ENCODE data around the gene CLSTN2.
A peak's percentile ranks its signal among the peaks of the same experiment; 100 is the strongest.

Gene CLSTN2

DNA sequence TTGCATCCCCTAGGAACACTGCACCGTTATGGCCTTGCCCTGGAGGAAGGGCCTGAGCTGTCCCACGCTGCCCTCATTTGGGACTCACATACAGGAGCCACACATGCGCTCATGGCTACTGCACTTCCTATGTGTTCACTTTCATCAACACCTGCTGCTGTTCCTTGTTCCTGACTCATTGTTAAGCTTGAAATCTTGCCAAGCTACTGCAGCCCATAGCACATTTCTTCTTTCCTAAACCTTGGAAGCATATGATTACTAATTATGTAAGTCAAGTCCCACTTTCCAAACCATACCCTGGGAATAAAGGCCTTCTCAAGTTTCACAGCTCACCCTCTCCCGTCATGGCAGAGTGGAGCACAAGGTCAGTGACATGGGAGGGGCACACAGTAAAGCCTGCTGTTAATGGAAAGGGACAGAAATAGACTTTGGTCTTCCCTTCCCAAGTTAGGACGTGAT lies 307.9 kb downstream of the CLSTN2 start:
- DNase-seq (ENCODE audit: low spot score): no peak

DNA sequence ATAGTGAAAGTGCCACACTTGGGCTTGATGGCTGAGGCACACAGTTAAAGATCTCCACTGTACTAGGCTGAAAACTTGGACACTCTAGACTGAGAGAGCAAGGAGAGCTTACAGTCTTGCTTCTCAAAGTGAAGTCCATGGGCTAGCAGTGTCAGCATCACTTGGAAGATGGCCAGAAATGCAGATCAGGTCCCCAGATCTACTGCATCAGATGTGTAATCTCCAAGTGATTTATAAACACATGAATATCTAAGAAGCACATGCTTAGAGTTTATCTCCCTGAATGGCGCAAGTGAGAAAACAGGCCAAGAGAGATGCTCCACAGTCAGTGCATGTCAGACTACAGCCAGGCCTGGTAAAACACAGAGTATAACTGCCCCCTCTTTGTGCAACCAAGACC lies 308.6 kb downstream of the CLSTN2 start:
- DNase-seq (ENCODE audit: low spot score): no peak

DNA sequence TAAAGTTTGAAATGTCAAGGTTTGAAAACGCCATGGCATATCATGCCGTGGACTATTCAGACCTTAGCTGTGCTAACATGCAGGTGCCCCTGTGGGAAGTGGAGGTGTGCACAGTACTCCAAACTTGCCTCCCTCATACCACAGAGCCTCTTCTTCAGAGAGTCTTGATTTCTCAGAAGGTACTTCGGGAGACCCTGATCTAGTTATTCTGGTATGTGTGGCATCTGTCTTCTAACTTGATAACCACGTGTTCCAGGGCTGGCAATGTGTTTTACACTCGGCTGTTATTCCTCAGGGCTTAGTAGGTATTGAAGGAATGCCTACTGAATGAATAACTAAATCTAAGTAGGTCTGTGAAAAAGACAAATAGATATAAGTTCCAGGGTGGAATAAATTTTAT lies 309.9 kb downstream of the CLSTN2 start:
- peak; percentile 9 for DNase-seq (ENCODE audit: low spot score)

GRCh38 chr3:140246578-140246977 lies 311.6 kb downstream of the CLSTN2 start:
- no peak for DNase-seq (ENCODE audit: low spot score)

- peak; percentile 34 for DNase-seq (ENCODE audit: low spot score)
These were observed 312.8 kb downstream of the CLSTN2 start for GRCh38 chr3:140247775-140248174.

GRCh38 chr3:140249188-140249587 lies 314.2 kb downstream of the CLSTN2 start:
- no peak for DNase-seq (ENCODE audit: low spot score)

GRCh38 chr3:140250010-140250855 lies 315.2 kb downstream of the CLSTN2 start:
- no peak for DNase-seq (ENCODE audit: low spot score)

DNA sequence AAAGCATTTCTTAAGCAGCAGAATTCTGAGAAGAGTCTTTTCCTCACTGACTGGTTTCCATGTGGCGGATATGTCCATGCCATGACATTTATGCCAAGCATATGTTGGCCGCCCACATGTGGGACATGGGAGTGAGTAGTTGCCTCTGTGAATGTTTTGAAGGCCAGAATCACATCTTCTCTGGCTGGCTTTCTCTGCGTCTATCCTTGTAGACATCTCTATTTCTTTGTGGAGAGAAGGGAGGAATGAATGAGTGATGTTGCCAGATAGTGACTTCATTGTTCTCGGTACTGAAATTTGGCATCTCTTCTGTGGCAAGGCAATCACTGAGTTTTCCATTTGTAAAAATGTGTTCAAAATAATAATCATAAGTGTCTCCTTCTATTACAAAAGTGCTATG lies 316.0 kb downstream of the CLSTN2 start:
- DNase-seq (ENCODE audit: low spot score): no peak

DNA sequence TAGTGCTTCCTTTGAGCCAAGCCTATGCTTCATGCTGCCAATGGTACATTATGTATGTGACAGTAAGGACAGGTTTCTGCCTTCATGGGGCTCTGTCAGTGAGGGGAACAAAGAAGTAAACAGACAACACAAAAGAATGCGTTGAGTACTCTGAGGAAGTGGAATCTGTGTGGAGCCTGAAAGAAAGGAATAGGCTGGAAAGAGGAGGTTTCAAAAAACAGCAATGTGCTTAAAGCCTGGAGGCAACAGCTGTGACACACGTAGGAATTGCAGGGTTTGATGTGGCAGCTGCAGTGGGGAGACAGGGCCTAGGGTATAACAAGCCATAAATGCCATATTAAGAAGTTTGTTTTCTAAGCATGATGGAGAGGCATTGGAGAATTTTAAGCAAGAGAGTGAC lies 316.7 kb downstream of the CLSTN2 start:
- no peak for DNase-seq (ENCODE audit: low spot score)

- no peak for DNase-seq (ENCODE audit: low spot score)
These were observed 318.0 kb downstream of the CLSTN2 start for GRCh38 chr3:140252812-140253656.

DNA sequence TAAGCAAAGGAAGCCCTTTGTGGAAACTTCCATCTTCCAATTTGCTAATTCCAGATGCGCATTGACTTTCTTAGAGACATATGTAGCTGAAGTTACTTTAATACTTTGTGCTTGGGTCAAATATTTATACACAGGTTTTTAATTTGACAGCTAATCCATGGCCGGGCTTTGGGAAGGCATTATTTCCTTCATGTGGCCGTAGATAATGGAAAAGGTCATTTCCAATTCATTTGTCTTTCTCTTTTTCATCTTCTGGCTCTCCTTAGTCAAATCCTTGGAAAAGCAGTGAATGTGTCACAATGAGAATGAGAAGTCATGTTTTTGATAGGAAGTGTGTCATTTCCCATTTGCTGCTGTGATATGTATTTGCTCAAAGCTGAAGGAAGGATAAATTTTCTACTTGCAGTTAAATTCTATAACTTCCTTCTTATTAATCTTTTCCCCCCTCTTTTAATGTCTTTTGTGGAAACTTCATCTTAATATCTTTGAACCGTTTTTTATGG lies 323.3 kb downstream of the CLSTN2 start:
- DNase-seq (ENCODE audit: low spot score): no peak

DNA sequence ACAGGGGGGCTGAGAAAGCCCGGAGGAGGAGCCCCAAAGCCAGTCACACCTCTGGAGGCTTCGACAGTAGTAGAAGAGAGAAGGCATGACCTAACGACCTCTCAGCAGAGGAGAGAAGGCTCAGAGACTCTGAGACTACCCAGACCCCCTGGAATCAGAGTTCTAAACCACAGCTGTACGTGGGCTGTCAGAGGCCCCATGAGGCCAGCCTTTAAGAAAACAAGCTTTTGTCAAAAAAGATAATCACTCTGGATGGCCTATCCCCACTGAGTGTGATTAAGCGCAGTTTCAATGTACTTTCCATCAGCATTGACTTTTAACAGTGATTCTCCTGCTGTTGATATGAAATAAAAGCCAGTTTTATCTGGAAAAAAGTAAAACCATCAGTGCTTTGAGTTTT lies 330.3 kb downstream of the CLSTN2 start:
- DNase-seq (ENCODE audit: low spot score): no peak

GRCh38 chr3:140268103-140268502 lies 333.1 kb downstream of the CLSTN2 start:
- no peak for DNase-seq (ENCODE audit: low spot score)

GRCh38 chr3:140268610-140269009 lies 333.6 kb downstream of the CLSTN2 start:
- no peak for DNase-seq (ENCODE audit: low spot score)

- DNase-seq (ENCODE audit: low spot score): peak; percentile 29
These were observed 335.3 kb downstream of the CLSTN2 start for GRCh38 chr3:140270329-140270728.

- DNase-seq (ENCODE audit: low spot score): peak; percentile 30
These were observed 338.7 kb downstream of the CLSTN2 start for GRCh38 chr3:140273542-140274195.

DNA sequence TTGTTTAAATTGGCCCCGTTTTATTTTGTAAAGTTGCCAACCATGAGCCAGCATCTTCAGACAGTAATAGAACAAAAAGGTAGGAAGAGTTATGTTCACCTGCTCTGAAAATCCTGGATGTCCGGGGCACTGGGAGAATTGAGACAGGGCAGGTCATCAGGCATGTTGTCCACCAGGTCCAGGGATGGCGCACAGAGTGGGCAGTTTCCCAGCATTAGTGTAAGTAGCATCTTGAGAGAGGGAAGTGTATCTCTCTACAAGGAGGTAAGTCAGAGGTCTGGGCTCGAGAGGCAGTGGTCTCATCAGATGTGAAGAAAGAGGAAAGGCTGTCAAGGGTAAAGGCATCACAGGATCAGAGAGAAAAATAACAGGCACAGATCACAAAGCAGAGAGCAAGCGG lies 339.4 kb downstream of the CLSTN2 start:
- DNase-seq (ENCODE audit: low spot score): no peak

GRCh38 chr3:140276703-140277102 lies 341.7 kb downstream of the CLSTN2 start:
- no peak for DNase-seq (ENCODE audit: low spot score)

DNA sequence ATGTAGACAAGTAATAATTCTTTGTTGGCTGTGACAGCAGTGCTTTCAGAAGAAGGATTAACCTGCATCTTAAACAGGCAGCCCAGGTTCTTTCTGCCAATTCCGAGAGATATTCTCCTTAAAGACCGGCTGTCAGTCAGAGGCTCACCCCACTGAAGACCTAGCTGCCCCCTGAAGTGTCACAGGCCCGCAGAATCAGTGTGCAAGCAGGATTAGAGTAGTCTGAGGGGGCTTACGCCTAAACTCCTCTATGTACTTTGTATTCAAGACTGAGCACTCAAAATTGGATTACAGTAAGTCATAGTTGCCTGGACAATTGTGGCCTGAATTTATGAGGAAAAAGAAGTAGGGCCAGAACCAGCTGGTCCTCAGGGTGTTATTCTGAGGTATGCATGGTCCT lies 342.9 kb downstream of the CLSTN2 start:
- no peak for DNase-seq (ENCODE audit: low spot score)

- DNase-seq (ENCODE audit: low spot score): no peak
These were observed 349.4 kb downstream of the CLSTN2 start for GRCh38 chr3:140284372-140284771.

GRCh38 chr3:140285380-140285779 lies 350.4 kb downstream of the CLSTN2 start:
- no peak for DNase-seq (ENCODE audit: low spot score)

DNA sequence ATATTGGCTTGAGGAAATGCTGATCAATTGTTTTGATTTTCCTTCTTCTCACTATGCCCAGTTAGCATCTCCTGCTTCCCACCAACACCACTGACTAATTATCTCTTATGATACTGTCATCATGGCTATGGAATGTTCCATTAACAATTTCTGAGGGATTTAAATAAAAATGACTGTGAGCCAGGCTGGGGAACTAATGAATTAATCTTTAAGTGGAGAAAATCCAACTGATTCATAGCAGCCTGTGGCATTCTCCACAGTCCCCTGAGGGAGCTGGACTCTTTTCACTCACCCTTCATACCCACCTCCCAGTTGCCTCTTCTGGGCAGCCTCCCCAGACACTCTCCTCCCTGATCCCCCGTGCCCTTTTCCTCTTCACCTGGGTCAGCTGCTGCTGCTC lies 353.6 kb downstream of the CLSTN2 start:
- DNase-seq (ENCODE audit: low spot score): no peak
